Fibroblast of villous mesenchyme (primary cell): ENCODE data around the gene ST8SIA5. TPM values are rescaled to one million over a fixed set of nuclear protein-coding genes. Genes with fewer than 3 reads are reported as not detected.

Experiments
- DNase-seq: peaks from one replicate; pipeline ENCODE4 v3.0.0-alpha.2; 2010; ENCODE audit warnings: low read depth
- H3K4me3 ChIP-seq: 2 replicates; pipeline ENCODE4 v1.5.1; 2011; ENCODE audit warnings: low read depth, mild to moderate bottlenecking, low read length
- small RNA-seq: library from RNA; depleted of rRNA; stranded (forward); fragments of <200 nt; gene quantifications from one replicate; pipeline ENCODE3, GENCODE V24; 2012
- total RNA-seq: library from RNA; depleted of rRNA; stranded (reverse); fragments of >200 nt; gene quantifications from 2 replicates; pipeline ENCODE4 v1.2.3, GENCODE V29; 2012
- TF ChIP-seq, protein P1 (sequence below): IDR thresholded peaks from 2 replicates; pipeline ENCODE4 v1.5.1; 2012; ENCODE audit warnings: low read depth, mild to moderate bottlenecking, low read length; ENCODE audit not compliant: insufficient read depth

Gene ST8SIA5
- total RNA-seq, 1 donor: not detected

DNA sequence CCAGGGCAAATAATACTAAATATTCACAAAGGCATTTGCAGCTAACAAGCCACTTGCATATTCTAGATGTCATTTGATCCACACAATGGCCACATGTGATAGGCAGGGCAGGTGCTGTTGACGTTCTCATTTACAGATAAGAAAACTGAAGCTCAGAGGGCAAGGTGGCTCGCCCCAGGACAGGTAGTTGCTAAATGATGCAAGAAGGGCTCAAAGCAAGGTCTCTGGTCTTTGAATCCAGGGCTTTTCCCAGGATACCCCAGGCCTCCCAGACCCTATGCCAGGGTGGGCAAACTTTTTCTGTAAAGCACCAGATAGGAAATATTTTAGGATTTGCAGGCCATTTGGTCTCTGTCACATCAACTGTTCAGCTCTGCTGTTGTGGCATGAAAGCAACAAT, 135.0 kb downstream of the ST8SIA5 start:
- DNase-seq: no peak
- TF ChIP-seq, protein P1, sequence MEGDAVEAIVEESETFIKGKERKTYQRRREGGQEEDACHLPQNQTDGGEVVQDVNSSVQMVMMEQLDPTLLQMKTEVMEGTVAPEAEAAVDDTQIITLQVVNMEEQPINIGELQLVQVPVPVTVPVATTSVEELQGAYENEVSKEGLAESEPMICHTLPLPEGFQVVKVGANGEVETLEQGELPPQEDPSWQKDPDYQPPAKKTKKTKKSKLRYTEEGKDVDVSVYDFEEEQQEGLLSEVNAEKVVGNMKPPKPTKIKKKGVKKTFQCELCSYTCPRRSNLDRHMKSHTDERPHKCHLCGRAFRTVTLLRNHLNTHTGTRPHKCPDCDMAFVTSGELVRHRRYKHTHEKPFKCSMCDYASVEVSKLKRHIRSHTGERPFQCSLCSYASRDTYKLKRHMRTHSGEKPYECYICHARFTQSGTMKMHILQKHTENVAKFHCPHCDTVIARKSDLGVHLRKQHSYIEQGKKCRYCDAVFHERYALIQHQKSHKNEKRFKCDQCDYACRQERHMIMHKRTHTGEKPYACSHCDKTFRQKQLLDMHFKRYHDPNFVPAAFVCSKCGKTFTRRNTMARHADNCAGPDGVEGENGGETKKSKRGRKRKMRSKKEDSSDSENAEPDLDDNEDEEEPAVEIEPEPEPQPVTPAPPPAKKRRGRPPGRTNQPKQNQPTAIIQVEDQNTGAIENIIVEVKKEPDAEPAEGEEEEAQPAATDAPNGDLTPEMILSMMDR: no peak
- H3K4me3 ChIP-seq: no peak overlapping the region

DNA sequence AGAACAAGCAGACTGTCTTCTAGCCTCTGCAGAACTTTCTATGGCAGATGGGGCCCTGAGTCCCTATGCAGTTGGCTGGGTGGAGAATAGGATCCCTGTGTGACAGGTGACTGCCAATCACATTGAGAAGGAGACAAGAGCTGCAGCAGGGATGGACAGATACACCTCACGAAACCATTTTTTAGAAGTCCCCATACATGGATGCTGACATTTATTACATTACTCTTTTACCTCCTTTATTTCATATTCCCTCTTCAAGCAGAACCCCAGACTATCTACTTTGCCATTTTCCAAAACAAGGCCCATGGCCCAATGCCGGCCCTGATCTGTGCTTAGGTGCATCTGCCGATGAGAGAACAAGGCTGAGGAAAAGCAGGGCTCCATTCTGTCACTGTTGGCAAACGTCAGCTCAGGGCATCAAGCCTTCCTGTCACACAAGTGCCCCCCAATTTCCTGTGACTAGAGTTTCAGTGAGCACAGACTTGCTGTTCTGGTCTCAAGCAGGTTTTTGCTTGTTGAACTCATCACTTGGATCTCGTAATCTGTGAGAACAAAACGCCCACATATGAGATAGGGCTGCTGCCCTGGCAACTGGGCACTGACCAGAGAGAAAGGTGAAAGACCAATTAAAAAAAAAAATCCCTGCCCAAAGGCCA, 135.6 kb downstream of the ST8SIA5 start:
- H3K4me3 ChIP-seq: no peak overlapping the region
- no peak for DNase-seq
- TF ChIP-seq, protein P1: no peak

DNA sequence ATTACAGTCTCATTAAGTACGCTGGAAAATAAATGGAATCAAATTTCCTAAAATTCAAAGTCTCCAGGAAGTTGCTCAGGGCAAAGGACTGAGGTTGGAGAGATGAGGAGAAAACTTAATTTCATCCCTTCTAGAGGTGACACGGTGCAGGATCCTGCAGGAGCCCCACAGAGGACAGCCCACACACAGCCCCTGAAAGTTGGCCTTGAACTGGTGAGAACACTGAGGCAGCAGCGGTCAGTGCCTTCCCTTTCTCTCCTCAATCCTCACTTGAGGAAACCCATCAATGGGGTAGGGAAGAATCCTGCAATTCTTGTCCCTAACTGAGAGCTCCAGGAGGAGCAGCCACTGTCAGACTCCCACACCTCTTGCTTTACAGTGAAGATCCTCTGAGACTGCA, 137.3 kb downstream of the ST8SIA5 start:
- DNase-seq: no peak
- TF ChIP-seq, protein P1: no peak
- H3K4me3 ChIP-seq: no peak overlapping the region

Small RNA genes lying within 50 kb of the gene (small RNA-seq; reads per million reads assigned to genes)
- gene AC090311.1: not detected

Other genes with a start within 250 kb of the ST8SIA5 start
- under 0.01 TPM in 1 of 2 replicates, not detected in the other for gene LOXHD1, start 99.8 kb downstream of the ST8SIA5 start, total RNA-seq
- gene PIAS2, start 160.5 kb upstream of the ST8SIA5 start, total RNA-seq: 26.4 and 32.0 TPM in 2 replicates
- gene KATNAL2, start 160.5 kb upstream of the ST8SIA5 start, total RNA-seq: 1.3 and 2.9 TPM in 2 replicates